ENCODE data around the gene NHS. TPM values are rescaled to one million over a fixed set of nuclear protein-coding genes. Genes with fewer than 3 reads are reported as not detected.
A peak's percentile ranks its signal among the peaks of the same experiment; 100 is the strongest.

NHS gene
- total RNA-seq, 1 experiment from 2014 or later, result 6.4 TPM

DNA sequence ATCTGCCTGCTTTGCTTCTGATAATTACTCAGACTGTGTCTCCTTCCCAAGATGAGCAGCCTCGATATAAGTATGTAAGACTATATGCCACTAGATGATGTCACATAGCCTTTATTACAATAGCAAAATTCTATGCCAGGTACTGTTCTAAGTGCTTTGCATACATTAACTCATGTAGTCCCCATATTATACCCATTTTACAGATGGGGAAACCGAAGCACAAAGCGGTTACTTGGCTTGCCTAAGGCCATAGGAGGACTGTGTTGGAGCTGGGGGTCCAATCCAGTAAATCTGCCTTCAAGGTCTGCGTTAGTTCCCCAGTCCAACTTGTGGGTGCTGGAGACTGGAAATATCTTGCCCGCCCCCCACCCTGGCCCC, 361.5 kb downstream of the NHS start:
- DNase-seq (ENCODE audit: low spot score), result no peak

DNA sequence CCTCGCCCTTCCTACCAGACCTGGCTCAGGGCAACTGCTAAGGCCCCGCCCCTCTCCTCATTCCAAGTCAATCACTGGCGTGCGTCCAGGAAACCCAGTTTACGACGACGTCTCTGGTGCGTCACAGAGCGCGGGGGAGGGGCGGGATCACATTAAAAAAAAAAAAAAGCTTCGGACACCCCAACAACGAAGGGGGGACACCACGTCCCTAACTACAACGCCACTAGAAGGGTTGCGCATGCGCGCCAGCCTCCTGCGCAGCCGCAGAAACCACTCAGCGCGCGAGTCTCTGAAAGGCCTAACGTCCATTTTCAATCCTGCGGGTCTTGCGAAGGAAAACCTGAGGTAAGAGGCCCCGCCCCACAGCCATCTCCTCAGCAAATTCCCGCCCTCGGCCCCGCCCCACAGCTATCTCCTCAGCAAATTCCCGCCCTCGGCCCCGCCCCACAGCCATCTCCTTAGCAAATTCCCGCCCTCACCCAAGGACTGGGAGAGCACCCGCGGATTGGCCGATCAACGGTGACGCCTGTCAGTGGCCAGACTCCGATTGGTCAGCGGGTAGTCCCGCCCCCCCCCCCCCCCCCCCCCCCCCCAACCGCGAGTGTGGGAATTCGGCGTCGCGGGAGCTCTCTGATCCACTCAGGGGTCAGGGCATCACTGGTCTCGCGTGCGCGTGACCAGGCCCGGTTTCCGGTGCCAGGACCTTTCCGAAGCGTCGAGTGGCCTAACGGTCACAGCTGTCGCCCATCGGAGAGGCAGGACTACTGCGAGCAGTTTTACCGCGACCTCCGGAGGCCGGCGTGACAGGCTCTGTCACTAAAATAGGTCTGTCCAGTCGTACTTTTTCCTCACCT, 362.1 kb downstream of the NHS start, which contains the start of gene SCML1:
Gene SCML1, plus strand, starts transcription at position 638 of the 854 bp plus-strand sequence. CDS start 6,694 bp downstream, outside the sequence.
- peak; percentile 93 for DNase-seq (ENCODE audit: low spot score)

DNA sequence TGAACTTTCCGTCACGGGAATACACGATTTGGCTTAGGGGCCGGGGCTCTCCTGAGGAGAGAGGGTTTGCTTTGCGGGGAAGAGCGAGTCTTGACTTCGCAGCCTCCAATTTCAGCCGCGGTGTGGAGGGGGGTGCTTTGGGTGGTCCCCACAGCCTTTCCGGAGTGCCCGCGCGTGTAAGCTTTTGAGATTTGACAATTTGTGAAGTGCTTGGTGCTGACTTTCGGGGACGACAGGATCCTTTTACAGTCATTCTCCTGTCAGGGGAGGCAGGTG, 362.6 kb downstream of the NHS start:
- DNase-seq (ENCODE audit: low spot score), result no peak

DNA sequence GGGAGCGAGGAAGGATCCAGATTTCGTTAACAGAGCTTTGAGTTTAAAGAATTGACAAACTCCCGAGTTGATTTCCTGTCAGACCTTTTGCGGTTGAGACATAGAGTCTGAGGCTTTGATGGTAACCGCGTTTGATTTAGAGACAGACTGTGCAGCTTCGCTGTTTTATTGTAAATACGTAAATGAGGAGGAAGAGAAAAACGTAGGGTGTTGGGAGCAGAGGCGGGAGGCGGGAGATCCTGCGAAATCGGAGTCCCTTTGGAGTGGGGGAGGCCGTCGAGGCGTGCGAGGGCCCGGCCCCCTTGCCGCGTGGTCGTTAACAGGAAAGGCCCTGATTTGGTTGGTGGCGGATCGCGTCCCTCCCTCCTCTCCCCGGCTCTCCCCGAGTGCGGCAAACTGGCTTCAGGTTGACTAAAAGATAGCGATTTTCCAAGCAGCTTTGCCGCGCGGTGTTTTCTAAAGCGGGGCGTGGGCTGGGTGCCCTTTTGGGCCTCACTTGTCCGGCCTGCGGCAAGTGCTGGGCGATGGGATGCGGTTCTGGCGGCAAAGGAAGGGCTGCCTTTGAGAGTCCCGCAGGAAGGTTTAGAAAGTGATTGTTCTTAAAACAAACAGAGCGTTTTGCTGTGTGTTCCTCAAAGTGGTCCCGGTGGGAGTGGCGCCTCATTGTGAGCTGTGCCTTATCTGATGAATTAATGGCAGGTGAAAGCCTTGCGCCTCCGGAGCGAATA, 363.1 kb downstream of the NHS start:
- DNase-seq (ENCODE audit: low spot score), result peak; percentile 27

DNA sequence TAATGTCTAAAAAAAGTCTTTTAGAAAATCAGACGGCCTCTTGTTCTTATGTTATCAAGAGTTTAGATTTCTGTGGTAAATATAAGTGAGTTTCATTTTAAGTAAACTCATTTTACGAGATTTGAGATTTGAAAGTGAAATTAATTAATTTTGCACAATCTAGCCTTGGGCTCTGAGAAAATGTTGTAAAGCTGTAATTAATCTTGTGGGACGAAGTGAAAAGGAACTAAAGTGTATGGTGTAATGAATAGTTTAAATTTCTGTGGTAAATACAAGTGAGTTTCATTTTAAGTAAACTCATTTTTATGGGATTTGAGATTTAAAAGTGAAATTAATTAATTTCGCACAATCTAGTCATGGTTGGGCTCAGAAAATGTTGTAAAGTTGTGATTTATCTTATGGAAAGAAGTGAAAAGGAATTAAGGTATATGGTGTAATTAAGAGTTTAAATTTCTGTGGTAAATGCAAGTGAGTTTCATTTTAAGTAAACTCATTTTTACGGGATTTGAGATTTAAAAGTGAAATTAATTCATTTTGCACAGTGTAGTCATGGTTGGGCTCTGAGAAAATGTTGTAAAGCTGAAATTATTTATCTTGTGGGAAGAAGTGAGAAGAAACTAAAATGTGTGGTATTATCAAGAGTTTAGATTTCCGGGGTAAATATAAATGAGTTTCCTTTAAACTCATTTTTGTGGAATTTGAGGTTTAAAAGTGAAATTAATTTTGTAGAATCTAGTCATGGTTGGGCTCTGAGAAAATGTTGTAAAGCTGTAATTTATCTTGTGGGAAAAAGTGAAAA, 363.9 kb downstream of the NHS start:
- no peak for DNase-seq (ENCODE audit: low spot score)

DNA sequence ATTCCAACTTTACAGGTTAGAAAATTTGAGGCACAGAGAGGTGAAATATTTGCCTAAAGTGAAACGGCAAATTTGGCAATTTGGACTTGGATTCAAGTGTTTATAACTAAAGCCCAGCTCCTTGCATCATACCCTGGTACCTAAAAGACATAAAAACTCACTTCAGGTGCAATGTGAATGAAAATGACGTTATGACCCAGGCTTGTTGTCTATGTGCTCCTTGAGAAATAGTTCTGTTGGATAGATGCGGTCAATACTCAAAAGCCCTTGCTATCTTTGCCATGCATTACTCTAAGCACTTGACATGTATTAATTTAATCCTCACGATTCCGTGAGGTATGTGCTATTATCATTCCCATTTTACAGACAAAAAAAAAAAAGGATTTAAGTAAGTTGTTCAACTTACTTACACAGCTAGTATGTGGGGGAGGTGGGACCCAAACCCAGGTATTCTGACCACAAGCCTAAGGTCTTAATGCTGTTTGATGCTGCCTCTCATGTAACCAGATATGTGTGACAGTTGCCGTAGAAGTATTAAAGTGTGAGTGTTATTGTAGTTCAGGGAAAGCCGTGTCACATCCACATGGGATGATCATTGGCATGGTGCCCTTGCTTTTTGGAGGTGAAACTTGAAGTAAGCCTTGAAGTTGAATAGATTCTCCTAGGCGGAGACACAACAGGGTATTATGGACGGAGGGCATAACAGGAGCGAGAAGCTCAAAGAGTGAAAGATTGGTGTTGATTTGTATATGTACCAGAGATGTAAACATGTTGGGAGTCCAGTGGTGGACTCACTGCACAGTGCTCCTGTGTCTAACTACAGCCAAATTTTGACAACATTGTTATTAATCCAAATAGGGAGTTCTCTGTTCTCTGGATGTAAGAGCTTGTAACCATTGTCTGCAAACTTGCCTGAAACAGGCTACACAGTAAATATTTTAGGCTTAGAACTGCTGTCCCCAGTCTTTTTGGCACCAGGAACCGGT, 365.4 kb downstream of the NHS start:
- no peak for DNase-seq (ENCODE audit: low spot score)

DNA sequence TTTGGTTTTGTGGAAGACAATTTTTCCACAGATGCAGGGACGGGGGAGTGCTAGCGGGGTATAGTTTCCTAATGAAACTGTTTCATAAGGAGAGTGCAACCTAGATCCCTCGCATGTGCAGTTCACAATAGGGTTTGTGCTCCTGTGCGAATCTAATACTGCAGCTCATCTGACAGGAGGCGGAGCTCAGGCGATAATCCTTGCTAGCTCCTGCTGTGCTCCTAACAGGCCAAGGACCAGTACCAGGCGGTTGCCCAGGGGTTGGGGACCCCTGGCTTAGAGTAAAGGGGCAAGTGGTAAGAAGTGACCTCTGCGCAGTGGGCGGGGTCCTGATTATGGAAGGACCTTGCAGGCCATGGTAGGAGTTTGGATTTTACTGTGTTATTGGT, 366.1 kb downstream of the NHS start:
- no peak for DNase-seq (ENCODE audit: low spot score)

DNA sequence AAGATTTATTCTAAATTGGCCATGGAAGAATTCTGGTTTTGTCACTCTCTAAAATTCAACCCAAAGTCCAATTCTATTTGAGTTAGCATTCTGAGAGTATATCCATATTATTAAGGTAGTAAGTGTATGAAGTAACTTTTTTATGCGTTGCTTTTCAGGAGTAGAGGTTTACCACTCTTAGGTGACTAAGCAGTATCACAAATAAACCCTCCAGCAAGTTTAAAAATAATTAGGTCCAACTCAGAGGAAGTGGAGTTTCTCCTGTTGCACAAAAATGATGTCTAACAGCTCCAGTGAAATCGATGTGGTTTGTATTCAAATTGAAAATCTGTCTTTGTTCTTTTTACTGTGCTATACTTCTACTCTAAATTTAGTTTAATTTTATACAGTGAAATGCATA, 368.9 kb downstream of the NHS start:
- DNase-seq (ENCODE audit: low spot score), result peak; percentile 21

DNA sequence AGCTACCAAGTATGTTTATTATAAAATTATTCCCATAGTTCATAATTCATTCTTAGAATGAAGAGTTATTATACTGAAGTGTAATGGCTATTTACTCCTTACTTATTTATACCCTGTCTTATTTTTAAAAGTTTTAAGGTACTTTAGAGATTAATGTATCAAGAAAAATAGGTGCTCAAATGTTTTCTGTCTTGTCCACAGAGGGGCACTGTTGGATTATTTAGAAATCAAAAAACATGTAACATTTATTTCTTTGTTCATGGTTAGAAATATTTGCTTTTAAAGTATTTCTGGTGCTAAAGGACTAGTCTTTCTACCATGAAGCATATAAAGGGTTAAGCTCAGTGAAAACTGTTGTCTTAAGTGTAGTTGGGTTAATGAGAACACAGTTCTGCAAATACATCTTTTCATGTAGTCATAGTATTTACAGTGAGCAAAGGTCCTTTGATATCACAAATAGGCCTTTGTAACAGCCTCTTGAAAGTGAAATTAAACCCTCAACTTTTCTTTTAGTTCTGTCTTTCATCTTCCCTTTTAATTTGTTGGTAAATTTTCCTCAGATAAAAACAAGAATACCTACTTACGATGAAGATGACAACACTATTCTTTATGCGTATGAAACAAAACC, 370.0 kb downstream of the NHS start:
- DNase-seq (ENCODE audit: low spot score), result no peak

DNA sequence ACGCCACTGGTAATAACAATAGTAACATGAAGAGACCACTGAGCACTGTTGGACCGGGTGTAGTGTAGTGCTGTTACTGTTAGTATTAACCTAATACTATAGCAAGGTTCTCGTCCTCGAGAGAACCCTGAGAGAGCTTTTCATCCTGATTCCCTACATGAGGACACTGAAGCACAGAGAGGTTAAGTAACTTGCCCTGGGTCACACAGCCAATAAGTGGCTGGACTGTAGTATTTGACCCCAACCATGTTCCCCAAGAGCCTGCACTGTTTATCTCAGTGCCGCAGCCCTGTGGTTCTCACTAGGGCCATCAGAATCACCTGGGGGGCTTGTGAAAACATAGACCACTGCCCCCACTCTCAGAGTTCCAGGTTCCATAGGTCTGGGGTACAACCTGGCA, 372.7 kb downstream of the NHS start:
- no peak for DNase-seq (ENCODE audit: low spot score)

DNA sequence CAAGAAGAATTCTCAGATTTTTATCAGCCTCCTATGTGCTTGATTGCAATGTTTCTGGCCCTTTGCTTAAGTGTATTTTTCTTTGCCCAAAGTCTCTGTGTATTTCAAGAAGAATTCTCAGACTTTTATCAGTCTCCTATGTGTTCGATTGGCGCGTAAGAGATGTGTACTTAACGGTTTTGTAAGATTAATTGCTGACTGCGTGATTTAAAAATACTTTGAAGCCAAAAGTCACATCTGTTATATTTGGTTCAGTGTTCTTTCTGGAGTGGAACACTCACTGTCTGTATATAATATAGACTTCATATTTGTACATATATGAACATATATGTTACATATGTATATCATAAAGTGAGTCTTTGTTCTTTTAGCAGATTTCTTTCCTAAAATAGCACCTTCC, 373.7 kb downstream of the NHS start:
- no peak for DNase-seq (ENCODE audit: low spot score)

DNA sequence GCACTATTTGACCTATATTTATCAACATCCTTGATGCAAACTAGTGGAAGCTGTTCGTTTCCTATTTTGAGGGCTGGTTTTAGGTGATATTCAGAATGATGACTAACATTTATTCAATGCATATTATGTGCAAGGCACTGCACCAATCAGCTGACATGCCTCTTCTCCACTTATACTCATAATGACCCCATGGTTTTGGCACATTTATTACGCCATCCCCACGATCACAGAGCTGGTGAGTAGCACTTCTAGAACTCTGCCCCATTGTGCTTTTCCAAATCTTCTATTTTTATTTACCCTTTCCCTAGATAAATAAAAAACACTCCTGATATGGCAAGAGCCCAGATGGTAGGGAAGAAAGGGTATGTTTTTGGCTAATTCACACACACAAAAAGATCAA, 375.4 kb downstream of the NHS start:
- no peak for DNase-seq (ENCODE audit: low spot score)

DNA sequence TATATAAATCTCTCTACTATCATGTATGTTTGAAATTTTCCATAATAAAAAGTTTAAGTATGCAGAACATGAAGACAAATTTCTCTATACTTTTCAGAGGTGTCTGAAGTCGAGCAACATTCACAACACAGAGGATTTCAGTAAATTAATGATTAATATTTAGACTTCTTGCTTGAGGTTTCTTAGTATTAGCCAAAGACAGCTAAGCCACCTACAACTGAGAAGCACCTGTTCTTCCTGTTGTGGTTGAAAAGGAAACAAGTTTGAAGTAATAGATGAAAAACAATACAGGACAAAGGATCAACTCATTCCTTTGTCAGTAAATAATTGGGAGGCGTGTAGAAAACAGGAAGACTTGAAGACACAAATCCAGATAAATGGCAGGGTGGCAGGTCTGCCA, 383.4 kb downstream of the NHS start:
- no peak for DNase-seq (ENCODE audit: low spot score)

DNA sequence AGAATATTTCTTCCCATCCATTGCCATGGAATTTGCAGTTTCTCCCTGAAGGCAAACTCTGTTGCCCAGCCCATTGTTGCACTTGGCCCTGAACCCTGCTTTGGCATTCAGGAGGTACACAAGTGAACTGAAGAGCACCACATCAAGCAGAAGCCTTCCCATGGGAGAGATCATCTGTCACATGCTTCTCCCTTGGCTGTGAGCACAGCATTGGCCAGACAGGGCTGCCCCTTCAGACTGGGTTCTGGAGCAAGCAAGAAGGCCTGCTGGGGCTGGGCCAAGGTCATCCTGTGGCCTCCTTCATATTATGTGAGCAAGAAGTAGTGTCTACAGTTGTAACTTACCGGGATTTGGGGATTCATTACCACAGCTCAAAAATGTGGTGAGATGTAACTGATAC, 385.0 kb downstream of the NHS start:
- DNase-seq (ENCODE audit: low spot score), result no peak

DNA sequence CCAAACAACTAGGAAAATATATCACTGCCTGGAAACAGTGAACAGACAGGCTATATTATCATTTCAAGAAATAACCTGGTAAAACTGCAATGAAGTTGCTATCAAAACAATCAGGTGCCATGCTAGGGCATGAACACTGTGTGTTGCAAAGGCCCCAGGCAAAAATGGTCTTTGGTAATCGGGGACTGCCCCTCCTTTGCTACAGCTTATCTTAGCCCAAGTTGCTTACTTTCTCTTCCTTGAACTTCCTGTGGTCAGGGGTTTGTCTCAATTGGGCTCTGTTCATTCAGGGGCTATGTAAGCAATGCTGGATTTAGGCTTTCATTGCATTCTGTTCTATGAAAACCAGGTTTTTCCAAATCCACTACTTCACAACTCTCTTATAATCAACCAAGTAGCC, 392.7 kb downstream of the NHS start:
- DNase-seq (ENCODE audit: low spot score), result no peak

DNA sequence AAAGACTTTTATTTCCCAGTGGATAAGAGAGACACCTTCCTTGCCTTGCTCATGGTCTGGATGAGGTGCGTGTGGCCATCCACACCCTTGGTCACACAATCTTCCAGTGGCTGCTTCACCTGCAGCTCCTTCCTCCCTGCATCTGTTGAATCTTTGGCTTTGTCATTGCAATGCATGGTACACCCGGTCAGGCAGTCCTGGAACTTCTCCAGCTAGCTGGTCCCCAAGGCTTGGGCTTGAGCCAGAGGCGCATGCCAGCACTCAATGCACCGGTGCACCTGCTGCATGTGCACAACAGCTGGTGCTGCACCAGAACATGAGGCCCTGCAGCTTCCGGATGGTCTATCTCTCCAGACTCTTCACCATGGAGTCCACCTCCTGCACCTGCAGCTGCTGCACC, 394.0 kb downstream of the NHS start:
- DNase-seq (ENCODE audit: low spot score), result no peak

DNA sequence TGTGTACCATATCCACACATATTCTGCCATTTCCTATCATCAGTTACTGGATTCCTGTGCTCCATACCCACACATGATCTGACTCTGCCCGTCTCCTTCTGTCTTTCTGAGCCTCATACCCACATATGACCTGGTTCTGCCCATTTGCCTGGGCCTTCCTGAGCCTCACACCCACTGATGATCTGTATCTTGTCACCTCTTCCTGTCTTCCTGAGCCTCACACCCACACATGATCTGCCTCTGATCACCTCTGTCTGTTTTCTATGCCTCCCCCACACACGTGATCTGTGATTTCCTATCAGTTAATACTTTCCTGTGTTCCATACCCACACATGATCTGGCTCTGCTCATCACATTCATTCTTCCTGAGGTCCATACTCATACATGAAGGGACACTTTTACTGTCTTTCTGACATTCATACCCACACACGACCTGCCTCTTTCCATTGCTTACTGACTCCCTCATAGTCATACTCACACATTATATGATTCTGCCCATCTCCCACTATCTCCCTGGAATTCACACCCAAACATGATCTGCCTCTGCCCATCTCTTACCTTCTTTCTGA, 394.8 kb downstream of the NHS start:
- DNase-seq (ENCODE audit: low spot score), result no peak

DNA sequence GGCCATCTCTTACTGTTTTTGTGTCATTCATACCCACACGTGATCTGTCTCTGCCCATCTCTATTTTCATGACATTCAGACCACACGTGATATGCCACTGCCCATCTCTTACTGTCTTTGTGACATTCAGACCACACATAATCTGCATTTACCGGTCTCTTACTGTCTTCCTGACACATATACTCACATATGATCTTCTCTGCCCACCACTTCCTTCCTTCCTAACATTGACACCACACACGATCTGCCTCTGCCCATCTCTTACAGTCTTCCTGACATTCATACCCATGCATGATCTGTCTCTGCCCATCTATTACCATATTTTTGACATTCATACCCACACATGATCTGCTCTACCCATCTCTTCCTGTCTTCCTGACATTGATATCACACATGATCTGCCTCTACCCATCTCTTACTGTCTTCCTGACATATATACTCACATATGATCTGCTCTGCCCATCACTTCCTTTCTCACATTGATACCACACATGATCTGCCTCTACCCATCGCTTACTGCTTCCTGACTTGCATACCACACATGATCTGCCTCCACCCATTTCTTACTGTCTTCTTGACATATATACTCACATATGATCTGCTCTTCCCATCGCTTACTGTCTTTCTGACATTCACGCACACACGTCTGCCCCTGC, 398.3 kb downstream of the NHS start:
- no peak for DNase-seq (ENCODE audit: low spot score)

DNA sequence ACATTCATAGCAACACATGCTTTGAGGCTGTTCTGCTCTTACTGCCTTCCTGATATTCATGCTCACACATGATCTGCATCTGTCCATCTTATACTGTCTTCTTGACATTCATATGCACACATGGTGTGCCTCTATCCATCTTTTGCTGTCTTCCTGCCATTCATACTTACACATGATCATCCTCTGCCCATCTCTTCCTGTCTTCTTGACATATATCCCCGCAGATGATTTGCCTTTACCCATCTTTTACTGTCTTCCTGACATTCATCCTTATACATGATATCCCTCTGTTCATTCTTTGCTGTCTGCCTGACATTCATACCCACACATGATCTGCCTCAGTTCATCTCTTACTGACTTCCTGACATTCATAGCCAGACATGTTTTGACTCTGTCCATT, 399.1 kb downstream of the NHS start:
- no peak for DNase-seq (ENCODE audit: low spot score)

DNA sequence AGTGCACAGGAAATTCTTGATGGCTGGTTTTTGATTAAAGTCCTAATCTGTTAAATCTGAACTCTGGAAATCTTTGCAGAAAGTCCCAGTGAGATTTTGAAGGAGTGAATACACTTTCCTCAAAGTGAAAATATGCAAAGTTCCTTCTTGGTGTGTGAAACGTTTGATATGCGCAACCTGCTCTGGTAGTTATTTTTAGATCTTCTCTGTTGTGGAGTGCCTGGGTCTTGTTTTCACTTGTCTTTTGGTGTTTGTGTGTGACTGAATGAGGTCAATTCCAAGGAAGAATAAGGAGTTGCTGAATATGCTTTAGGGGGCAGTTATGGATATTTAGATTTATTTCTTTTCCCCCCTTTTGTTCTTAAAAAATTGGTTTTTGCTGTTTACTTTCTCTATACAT, 404.0 kb downstream of the NHS start:
- no peak for DNase-seq (ENCODE audit: low spot score)
